ENCODE measurements around the gene CPAMD8. TPM values are rescaled to one million over a fixed set of nuclear protein-coding genes. Genes with fewer than 3 reads are reported as not detected.

CPAMD8 gene
- total and polyA plus RNA-seq, 2 of the 8 experiments (the other 6 are each of a cell fraction or from before 2014, with no cell fraction given): 6.1 to 9.2 TPM

DNA sequence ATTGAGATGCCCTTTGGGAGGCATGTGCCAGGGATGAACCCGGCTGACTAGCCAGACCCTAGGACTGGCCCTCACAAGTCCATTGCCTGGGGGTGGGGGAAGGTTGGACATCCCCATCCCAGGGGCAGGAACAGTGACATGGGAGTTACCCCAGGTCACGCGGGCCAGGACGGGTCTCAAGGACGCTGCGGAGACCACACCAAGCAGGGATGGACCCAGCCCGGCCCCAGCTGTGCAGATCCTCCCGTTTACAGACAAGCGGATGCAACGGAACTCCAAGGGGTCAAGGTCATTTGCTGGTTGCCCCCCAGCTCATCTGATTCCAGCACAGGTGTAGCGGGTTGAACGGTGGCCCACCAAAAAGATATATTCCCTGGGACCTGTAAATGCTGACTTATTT, 117.9 kb downstream of the CPAMD8 start:
- TF ChIP-seq JUND (IDR thresholded peaks at IDR 0.05; ENCODE audit: low read length) (no peak), RBBP5 (IDR thresholded peaks at IDR 0.05; ENCODE audit: borderline replicate concordance, low read depth, low read length) (no peak), SIRT6 (IDR thresholded peaks at IDR 0.05; ENCODE audit: low read length) (no peak), TBP (IDR thresholded peaks at IDR 0.05; ENCODE audit: low read depth, low read length) (no peak), CEBPB (IDR thresholded peaks at IDR 0.05; ENCODE audit: low read depth, low read length) (no peak), FOSL1 (IDR thresholded peaks at IDR 0.05; ENCODE audit: insufficient read depth, low read depth, low read length) (no peak), NRF1 (IDR thresholded peaks at IDR 0.05; ENCODE audit: low read depth, low read length) (no peak)
- H3K18ac ChIP-seq (ENCODE audit: extremely low read depth, low read length): no peak overlapping the region
- no peak overlapping the region for H4K5ac ChIP-seq (ENCODE audit: insufficient read length, low read depth, low read length)
- no peaks in the 10 kb centered on the region for H3K79me1 ChIP-seq (ENCODE audit: low read depth, low read length)
- H4K20me1 ChIP-seq (replicated peaks in 1 of 2; ENCODE audit: control insufficient read depth in 1 of 2, insufficient read depth in 2 of 2, low read length in 2 of 2): no peaks in the 10 kb centered on the region
- FAIRE-seq: no peak
- H3K23me2 ChIP-seq (ENCODE audit: low read depth, low read length): no peaks in the 10 kb centered on the region
- H2BK20ac ChIP-seq (ENCODE audit: low read length): no peak overlapping the region
- no peak overlapping the region for H3K14ac ChIP-seq (ENCODE audit: insufficient read length)
- H2BK12ac ChIP-seq (ENCODE audit: low read depth, low read length): no peak overlapping the region
- no peak overlapping the region for H3K23ac ChIP-seq (ENCODE audit: insufficient read length)
- H4K91ac ChIP-seq (replicated peaks; ENCODE audit: insufficient read length, low read length): no peak overlapping the region
- no peak overlapping the region for H2AK5ac ChIP-seq (ENCODE audit: low read depth, low read length)
- no peak overlapping the region for H4K8ac ChIP-seq (ENCODE audit: extremely low read depth, insufficient read depth, low read length)
- ChIA-PET CTCF (ENCODE audit: partially characterized antibody) (interaction anchor here (0.6 to 1.7 kb wide), 2 partner anchors 9 to 192 kb away, joined by 4 to 7 read pairs; no protein-coding TSS in a partner anchor), POLR2A (ENCODE audit: partially characterized antibody) (no interaction called here)
- no peak overlapping the region for H3K9ac ChIP-seq (replicated peaks in 1 of 4; ENCODE audit: extremely low read depth in 1 of 4, low read depth in 3 of 4, low read length in 3 of 4)
- no peak overlapping the region for H3K27ac ChIP-seq (ENCODE audit: low read depth, low read length)
- no peak overlapping the region for H2BK15ac ChIP-seq (ENCODE audit: low read length)
- no peak overlapping the region for H2BK5ac ChIP-seq (ENCODE audit: low read depth, low read length)
- H3K56ac ChIP-seq (replicated peaks; ENCODE audit: insufficient read length, low read depth, low read length): no peak overlapping the region
- no peak overlapping the region for H3K4me2 ChIP-seq (ENCODE audit: insufficient read depth in 1 of 2, low read depth in 2 of 2, low read length in 2 of 2)
- DNase-seq (ENCODE audit: low read depth in 1 of 2, low spot score in 2 of 2): no peak
- no peaks in the 10 kb centered on the region for H3K36me3 ChIP-seq (ENCODE audit: control insufficient read depth in 2 of 4, insufficient read depth in 4 of 4, low read length in 3 of 4)
- H3K27me3 ChIP-seq (replicated peaks in 1 of 4; ENCODE audit: control insufficient read depth in 3 of 4, extremely low read depth in 1 of 4, insufficient read depth in 3 of 4, low read length in 3 of 4): no peaks in the 10 kb centered on the region
- H3K79me2 ChIP-seq (ENCODE audit: control insufficient read depth in 1 of 2, insufficient read depth in 2 of 2, low read length in 2 of 2): no peaks in the 10 kb centered on the region
- WGBS, 2 experiments (ENCODE audit: extremely low coverage in 1 of 2, insufficient coverage in 1 of 2, insufficient read length in 1 of 2, insufficient replicate concordance in 2 of 2, low coverage in 1 of 2, low lambda C conversion rate in 2 of 2, missing lambda C conversion rate in 1 of 2): 79% methylated on average over 12 of the region's 12 CpGs; no CpG with 5 or more reads in 1 of the 2 experiments
- no peak overlapping the region for H3K4ac ChIP-seq (replicated peaks; ENCODE audit: insufficient read length, low read depth, low read length)
- H2AFZ ChIP-seq (ENCODE audit: low read length): no peak overlapping the region
- no peak overlapping the region for H2BK120ac ChIP-seq (replicated peaks; ENCODE audit: low read depth, low read length)
- H3K4me3 ChIP-seq (ENCODE audit: extremely low read depth in 1 of 4, insufficient read depth in 2 of 4, low read depth in 3 of 4, low read length in 4 of 4): no peak overlapping the region
- H3K9me3 ChIP-seq (ENCODE audit: insufficient read depth in 2 of 2, low read depth in 1 of 2, low read length in 1 of 2): peaks cover 6 to 14% of the 10 kb centered on the region in 2 experiments; a peak in 3 of 4 replicates
- H3K4me1 ChIP-seq (replicated peaks in 1 of 4; ENCODE audit: control insufficient read depth in 3 of 4, insufficient read depth in 4 of 4, low read length in 3 of 4): no peaks in the 10 kb centered on the region

All from H1 (cell line).